ENCODE results near the gene PDZRN4. TPM values are rescaled to one million over a fixed set of nuclear protein-coding genes. Genes with fewer than 3 reads are reported as not detected.
"Not testable (repeated sequence)": the region's sequence is repeated elsewhere in the genome, so short reads cannot be mapped to it uniquely, and the experiment has no call there.

Gene PDZRN4
- total RNA-seq, 1 donor from 2014 or later, result not detected

- no peak for DNase-seq
- Mint-ChIP-seq H3K27ac (no peak overlapping the region), H3K9me3 (no peaks in the 10 kb centered on the region), H3K4me1 (no peaks in the 10 kb centered on the region), H3K27me3 (no peaks in the 10 kb centered on the region), H3K36me3 (ENCODE audit: low read depth) (no peaks in the 10 kb centered on the region), H3K4me3 (no peak overlapping the region)
- intact Hi-C loops (cut with micrococcal nuclease), result loop anchor here (10.0 kb wide), 1 partner anchor 1097 kb away; no protein-coding TSS in a partner anchor
These were observed 89.8 kb downstream of the PDZRN4 start for GRCh38 chr12:41277946-41278267.

- DNase-seq; H3K9me3 Mint-ChIP-seq; H3K27me3 Mint-ChIP-seq; intact Hi-C loops (cut with micrococcal nuclease); H3K36me3 Mint-ChIP-seq (ENCODE audit: low read depth); H3K4me1 Mint-ChIP-seq; H3K27ac Mint-ChIP-seq; H3K4me3 Mint-ChIP-seq: not testable (repeated sequence)
These were observed 92.4 kb downstream of the PDZRN4 start for GRCh38 chr12:41280341-41281095.

- H3K27me3 Mint-ChIP-seq; H3K4me1 Mint-ChIP-seq; DNase-seq; H3K27ac Mint-ChIP-seq; intact Hi-C loops (cut with micrococcal nuclease); H3K36me3 Mint-ChIP-seq (ENCODE audit: low read depth); H3K9me3 Mint-ChIP-seq; H3K4me3 Mint-ChIP-seq: not testable (repeated sequence)
These were observed 97.3 kb downstream of the PDZRN4 start for GRCh38 chr12:41285470-41285869.

GRCh38 chr12:41286426-41286825, 98.3 kb downstream of the PDZRN4 start:
- Mint-ChIP-seq H3K9me3 (no peaks in the 10 kb centered on the region), H3K4me3 (no peak overlapping the region), H3K27ac (no peak overlapping the region), H3K36me3 (ENCODE audit: low read depth) (no peaks in the 10 kb centered on the region), H3K27me3 (no peaks in the 10 kb centered on the region), H3K4me1 (no peaks in the 10 kb centered on the region)
- DNase-seq, result no peak
- intact Hi-C loops (cut with micrococcal nuclease), result no loop called here

GRCh38 chr12:41287500-41288141, 99.5 kb downstream of the PDZRN4 start:
- no peaks in the 10 kb centered on the region for H3K27me3 Mint-ChIP-seq
- H3K36me3 Mint-ChIP-seq (ENCODE audit: low read depth), result no peaks in the 10 kb centered on the region
- no peak overlapping the region for H3K4me3 Mint-ChIP-seq
- no peak for DNase-seq
- no peaks in the 10 kb centered on the region for H3K4me1 Mint-ChIP-seq
- H3K9me3 Mint-ChIP-seq, result no peaks in the 10 kb centered on the region
- H3K27ac Mint-ChIP-seq, result no peak overlapping the region
- intact Hi-C loops (cut with micrococcal nuclease), result no loop called here

- Mint-ChIP-seq H3K4me1 (no peaks in the 10 kb centered on the region), H3K27ac (no peak overlapping the region), H3K9me3 (no peaks in the 10 kb centered on the region), H3K4me3 (no peak overlapping the region), H3K36me3 (ENCODE audit: low read depth) (no peaks in the 10 kb centered on the region), H3K27me3 (no peaks in the 10 kb centered on the region)
- no peak for DNase-seq
- intact Hi-C loops (cut with micrococcal nuclease), result no loop called here
These were observed 100.2 kb downstream of the PDZRN4 start for GRCh38 chr12:41288142-41288811.

- no peaks in the 10 kb centered on the region for H3K36me3 Mint-ChIP-seq (ENCODE audit: low read depth)
- DNase-seq, result no peak
- H3K27me3 Mint-ChIP-seq, result no peaks in the 10 kb centered on the region
- no peak overlapping the region for H3K4me3 Mint-ChIP-seq
- intact Hi-C loops (cut with micrococcal nuclease), result no loop called here
- H3K27ac Mint-ChIP-seq, result no peak overlapping the region
- no peaks in the 10 kb centered on the region for H3K9me3 Mint-ChIP-seq
- H3K4me1 Mint-ChIP-seq, result no peaks in the 10 kb centered on the region
These were observed 101.4 kb downstream of the PDZRN4 start for GRCh38 chr12:41289501-41289900.

- no peak overlapping the region for H3K4me3 Mint-ChIP-seq
- H3K4me1 Mint-ChIP-seq, result no peaks in the 10 kb centered on the region
- no peak overlapping the region for H3K27ac Mint-ChIP-seq
- intact Hi-C loops (cut with micrococcal nuclease), result no loop called here
- no peaks in the 10 kb centered on the region for H3K36me3 Mint-ChIP-seq (ENCODE audit: low read depth)
- no peak for DNase-seq
- peaks cover 2% of the 10 kb centered on the region for H3K27me3 Mint-ChIP-seq
- no peaks in the 10 kb centered on the region for H3K9me3 Mint-ChIP-seq
These were observed 104.9 kb downstream of the PDZRN4 start for GRCh38 chr12:41293011-41293410.

GRCh38 chr12:41293461-41293860, 105.3 kb downstream of the PDZRN4 start:
- no peak for DNase-seq
- intact Hi-C loops (cut with micrococcal nuclease), result no loop called here
- H3K27ac Mint-ChIP-seq, result no peak overlapping the region

GRCh38 chr12:41302979-41303403, 114.9 kb downstream of the PDZRN4 start:
- intact Hi-C loops (cut with micrococcal nuclease), result no loop called here
- no peak overlapping the region for H3K4me3 Mint-ChIP-seq
- DNase-seq, result no peak
- H3K27me3 Mint-ChIP-seq, result no peaks in the 10 kb centered on the region
- H3K9me3 Mint-ChIP-seq, result no peaks in the 10 kb centered on the region
- H3K36me3 Mint-ChIP-seq (ENCODE audit: low read depth), result no peaks in the 10 kb centered on the region
- no peaks in the 10 kb centered on the region for H3K4me1 Mint-ChIP-seq
- H3K27ac Mint-ChIP-seq, result no peak overlapping the region

More at GRCh38 chr12:41293461-41293860, 105.3 kb downstream of the PDZRN4 start:
- Mint-ChIP-seq H3K9me3 (no peaks in the 10 kb centered on the region), H3K4me3 (no peak overlapping the region), H3K36me3 (ENCODE audit: low read depth) (no peaks in the 10 kb centered on the region), H3K27me3 (peaks cover 2% of the 10 kb centered on the region), H3K4me1 (no peaks in the 10 kb centered on the region)

- H3K27me3 Mint-ChIP-seq, result no peaks in the 10 kb centered on the region
- no peak overlapping the region for H3K27ac Mint-ChIP-seq
- no peak for DNase-seq
- H3K36me3 Mint-ChIP-seq (ENCODE audit: low read depth), result no peaks in the 10 kb centered on the region
- no peaks in the 10 kb centered on the region for H3K9me3 Mint-ChIP-seq
- intact Hi-C loops (cut with micrococcal nuclease), result no loop called here
- H3K4me3 Mint-ChIP-seq, result no peak overlapping the region
- no peaks in the 10 kb centered on the region for H3K4me1 Mint-ChIP-seq
These were observed 116.4 kb downstream of the PDZRN4 start for GRCh38 chr12:41304526-41304925.

GRCh38 chr12:41310367-41310766, 122.2 kb downstream of the PDZRN4 start:
- Mint-ChIP-seq H3K36me3 (ENCODE audit: low read depth) (no peaks in the 10 kb centered on the region), H3K27me3 (no peaks in the 10 kb centered on the region), H3K4me1 (no peaks in the 10 kb centered on the region), H3K4me3 (no peak overlapping the region), H3K9me3 (no peaks in the 10 kb centered on the region), H3K27ac (no peak overlapping the region)
- intact Hi-C loops (cut with micrococcal nuclease), result no loop called here
- DNase-seq, result no peak

- H3K9me3 Mint-ChIP-seq, result no peaks in the 10 kb centered on the region
- no peak overlapping the region for H3K27ac Mint-ChIP-seq
- no peak for DNase-seq
- intact Hi-C loops (cut with micrococcal nuclease), result no loop called here
- H3K4me3 Mint-ChIP-seq, result no peak overlapping the region
- no peaks in the 10 kb centered on the region for H3K4me1 Mint-ChIP-seq
- no peaks in the 10 kb centered on the region for H3K27me3 Mint-ChIP-seq
- H3K36me3 Mint-ChIP-seq (ENCODE audit: low read depth), result no peaks in the 10 kb centered on the region
These were observed 123.8 kb downstream of the PDZRN4 start for GRCh38 chr12:41311883-41312282.

GRCh38 chr12:41312451-41312850, 124.3 kb downstream of the PDZRN4 start:
- H3K36me3 Mint-ChIP-seq (ENCODE audit: low read depth); H3K4me3 Mint-ChIP-seq; DNase-seq; H3K4me1 Mint-ChIP-seq; H3K27ac Mint-ChIP-seq; intact Hi-C loops (cut with micrococcal nuclease); H3K9me3 Mint-ChIP-seq; H3K27me3 Mint-ChIP-seq: not testable (repeated sequence)

Data from activated CD4-positive, alpha-beta T cell treated with anti-CD3 and anti-CD28 coated beads, Interleukin-2, amount 10 ng/mL, durations not matched to agents 24 days and 14 days (primary cell).